CD4-positive, alpha-beta memory T cell (primary cell): Measurements from ENCODE around the gene TMEM158. TPM values are rescaled to one million over a fixed set of nuclear protein-coding genes. Genes with fewer than 3 reads are reported as not detected.

Experiments used
- CTCF ChIA-PET: fragments of 350-600 bp; sonication (Branson Sonifier 250); formaldehyde crosslinking; loops from one replicate; lab custom pipeline; 2021; ENCODE audit warnings: inconsistent platforms; ENCODE audit not compliant: partially characterized antibody; lab: Charles Lee
- POLR2A ChIA-PET: fragments of 350-600 bp; sonication (Branson Sonifier 250); formaldehyde crosslinking; loops from one replicate; lab custom pipeline; 2021; ENCODE audit not compliant: partially characterized antibody; lab: Charles Lee
- DNase-seq, 5 donors: peaks; one replicate each; pipeline versions ENCODE4 v3.0.0 to v3.0.0-alpha.2; 2020 to 2022; ENCODE audit warnings: mixed read lengths in 1 of 5
- H3K27ac ChIP-seq: one replicate; pipeline ENCODE4 v1.7.0; 2013; ENCODE audit warnings: low read depth, low read length
- H3K27me3 ChIP-seq: 2 replicates; pipeline ENCODE4 v1.7.0; 2013; ENCODE audit warnings: mild to moderate bottlenecking, low read length, moderate library complexity; ENCODE audit not compliant: insufficient read depth
- H3K36me3 ChIP-seq: 2 replicates; pipeline ENCODE4 v1.7.0; 2013; ENCODE audit warnings: mild to moderate bottlenecking, low read length, moderate library complexity; ENCODE audit not compliant: insufficient read depth
- H3K4me1 ChIP-seq: 2 replicates; pipeline ENCODE4 v1.7.0; 2013; ENCODE audit warnings: mild to moderate bottlenecking, low read length, moderate library complexity; ENCODE audit not compliant: insufficient read depth
- H3K4me3 ChIP-seq, 2 donors: one replicate each; pipeline ENCODE4 v1.7.0; 2013; ENCODE audit warnings: low read length in 2 of 2, mild to moderate bottlenecking in 1 of 2
- H3K9me3 ChIP-seq, 2 donors: one replicate each; pipeline ENCODE4 v1.7.0; 2013; ENCODE audit warnings: low read length in 2 of 2, control low read depth in 1 of 2; ENCODE audit not compliant: control insufficient read depth in 1 of 2
- H3K27ac Mint-ChIP-seq, 7 donors: one replicate each; pipeline ENCODE4 v1.8.0; 2020 to 2021; ENCODE audit warnings: mixed read lengths in 7 of 7, mild to moderate bottlenecking in 6 of 7, inconsistent platforms in 3 of 7, moderate library complexity in 3 of 7
- H3K27me3 Mint-ChIP-seq, 2 donors: one replicate each; pipeline ENCODE4 v1.8.0; 2020 to 2021; ENCODE audit warnings: mixed read lengths in 2 of 2
- H3K36me3 Mint-ChIP-seq, 2 donors: one replicate each; pipeline ENCODE4 v1.8.0; 2020 to 2021; ENCODE audit warnings: mixed read lengths in 2 of 2, inconsistent platforms in 1 of 2, mild to moderate bottlenecking in 1 of 2
- H3K4me1 Mint-ChIP-seq, 4 donors: one replicate each; pipeline ENCODE4 v1.8.0; 2020 to 2021; ENCODE audit warnings: mixed read lengths in 4 of 4, mild to moderate bottlenecking in 1 of 4
- H3K4me3 Mint-ChIP-seq, 8 donors: one replicate each; pipeline ENCODE4 v1.8.0; 2020 to 2021; ENCODE audit warnings: mixed read lengths in 8 of 8, mild to moderate bottlenecking in 7 of 8, moderate library complexity in 6 of 8, inconsistent platforms in 3 of 8
- H3K9me3 Mint-ChIP-seq, 8 donors: one replicate each; pipeline ENCODE4 v1.8.0; 2020 to 2021; ENCODE audit warnings: mixed read lengths in 8 of 8, mild to moderate bottlenecking in 5 of 8, inconsistent platforms in 3 of 8, moderate library complexity in 1 of 8
- intact Hi-C: fragments of 100-400 bp; cut with micrococcal nuclease; formaldehyde crosslinking; loops from one replicate; pipeline ENCODE4 v1.15.1; 2023
- polyA plus RNA-seq, 2 donors: library from polyadenylated mRNA; unstranded; fragments of 300-500 nt; fragmentation: Illumina TruSeq; gene quantifications; one replicate each; pipeline ENCODE4 v1.2.3, GENCODE V29; 2021
- total RNA-seq, 2 experiments: library from RNA; stranded (reverse); gene quantifications; one replicate each; pipeline ENCODE4 v1.2.3, GENCODE V29; 2021

TMEM158 gene
- total and polyA plus RNA-seq, 4 experiments from 2014 or later: not detected

- no peaks in the 10 kb centered on the region for H3K27me3 ChIP-seq
- POLR2A ChIA-PET: no interaction called here
- no peak for DNase-seq
- intact Hi-C loops: no loop called here
- Mint-ChIP-seq H3K27ac (no peak overlapping the region), H3K9me3 (no peaks in the 10 kb centered on the region), H3K4me1 (peaks cover 6 to 22% (median 16%) of the 10 kb centered on the region in 4 donors), H3K27me3 (peaks cover 0 to 1% of the 10 kb centered on the region in 2 donors), H3K36me3 (no peaks in the 10 kb centered on the region), H3K4me3 (no peak overlapping the region)
- H3K36me3 ChIP-seq: no peaks in the 10 kb centered on the region
- peaks cover 16% of the 10 kb centered on the region for H3K4me1 ChIP-seq
- no peaks in the 10 kb centered on the region for H3K9me3 ChIP-seq
- CTCF ChIA-PET: interaction anchor here (11.5 kb wide), 1 partner anchor 164 kb away, joined by 688 read pairs; no protein-coding TSS in a partner anchor
- no peak overlapping the region for H3K4me3 ChIP-seq
- no peak overlapping the region for H3K27ac ChIP-seq
These were observed 21.0 kb downstream of the TMEM158 start for GRCh38 chr3:45205126-45205525.

- intact Hi-C loops: no loop called here
- Histone ChIP-seq H3K4me1 (peaks cover 11% of the 10 kb centered on the region), H3K36me3 (no peaks in the 10 kb centered on the region), H3K4me3 (no peak overlapping the region), H3K27ac (no peak overlapping the region), H3K27me3 (no peaks in the 10 kb centered on the region), H3K9me3 (no peaks in the 10 kb centered on the region)
- no peak for DNase-seq
- Mint-ChIP-seq H3K27ac (no peak overlapping the region), H3K27me3 (peaks cover 1 to 5% of the 10 kb centered on the region in 2 donors), H3K4me3 (no peak overlapping the region), H3K4me1 (peaks cover 6 to 20% (median 14%) of the 10 kb centered on the region in 4 donors), H3K9me3 (no peaks in the 10 kb centered on the region), H3K36me3 (no peaks in the 10 kb centered on the region)
- POLR2A ChIA-PET: no interaction called here
- CTCF ChIA-PET: interaction anchor here (11.5 kb wide), 1 partner anchor 163 kb away, joined by 688 read pairs; no protein-coding TSS in a partner anchor
These were observed 22.0 kb downstream of the TMEM158 start for GRCh38 chr3:45204136-45204535.

GRCh38 chr3:45199837-45200648 lies 26.0 kb downstream of the TMEM158 start:
- Mint-ChIP-seq H3K4me3 (no peak overlapping the region), H3K9me3 (no peaks in the 10 kb centered on the region), H3K27ac (no peak overlapping the region), H3K36me3 (no peaks in the 10 kb centered on the region), H3K27me3 (peaks cover 5 to 15% of the 10 kb centered on the region in 2 donors), H3K4me1 (peaks cover 0 to under 1% (median 0%) of the 10 kb centered on the region in 4 donors)
- no peak for DNase-seq
- H3K4me3 ChIP-seq: no peak overlapping the region
- H3K36me3 ChIP-seq: no peaks in the 10 kb centered on the region
- H3K9me3 ChIP-seq: no peaks in the 10 kb centered on the region
- H3K4me1 ChIP-seq: no peaks in the 10 kb centered on the region
- POLR2A ChIA-PET: interaction anchor here (1.1 kb wide), 1 partner anchor 9 kb away, joined by 3 read pairs; no protein-coding TSS in a partner anchor
- CTCF ChIA-PET: interaction anchor here (0.6 to 2.0 kb wide), 3 partner anchors 10 to 163 kb away, joined by 3 to 5 read pairs (median 4); no protein-coding TSS in a partner anchor
- no peaks in the 10 kb centered on the region for H3K27me3 ChIP-seq
- H3K27ac ChIP-seq: no peak overlapping the region
- intact Hi-C loops: no loop called here

GRCh38 chr3:45198264-45199260 lies 27.5 kb downstream of the TMEM158 start:
- CTCF ChIA-PET: interaction anchor here (0.6 to 2.0 kb wide), 3 partner anchors 8 to 162 kb away, joined by 3 to 5 read pairs (median 4); no protein-coding TSS in a partner anchor
- intact Hi-C loops: no loop called here

GRCh38 chr3:45194791-45195190 lies 31.3 kb downstream of the TMEM158 start:
- Mint-ChIP-seq H3K4me1 (no peaks in the 10 kb centered on the region), H3K4me3 (no peak overlapping the region), H3K36me3 (no peaks in the 10 kb centered on the region), H3K27ac (no peak overlapping the region), H3K27me3 (peaks cover 10 to 12% of the 10 kb centered on the region in 2 donors), H3K9me3 (no peaks in the 10 kb centered on the region)
- Histone ChIP-seq H3K27ac (no peak overlapping the region), H3K36me3 (no peaks in the 10 kb centered on the region), H3K4me1 (no peaks in the 10 kb centered on the region), H3K4me3 (no peak overlapping the region), H3K27me3 (no peaks in the 10 kb centered on the region), H3K9me3 (no peaks in the 10 kb centered on the region)
- POLR2A ChIA-PET: no interaction called here
- CTCF ChIA-PET: interaction anchor here (4.5 to 5.4 kb wide), 2 partner anchors 16 to 153 kb away, joined by 14 to 35 read pairs; no protein-coding TSS in a partner anchor
- intact Hi-C loops: no loop called here
- no peak for DNase-seq

More at GRCh38 chr3:45198264-45199260, 27.5 kb downstream of the TMEM158 start:
- H3K27ac Mint-ChIP-seq: peak overlapping the region in 1 of 7 donors; percentile 13
- POLR2A ChIA-PET: interaction anchor here (1.1 kb wide), 1 partner anchor 10 kb away, joined by 3 read pairs; no protein-coding TSS in a partner anchor
- no peaks in the 10 kb centered on the region for H3K9me3 ChIP-seq
- no peaks in the 10 kb centered on the region for H3K9me3 Mint-ChIP-seq
- no peak overlapping the region for H3K4me3 ChIP-seq
- no peak overlapping the region for H3K27ac ChIP-seq
- no peaks in the 10 kb centered on the region for H3K36me3 ChIP-seq
- no peaks in the 10 kb centered on the region for H3K36me3 Mint-ChIP-seq
- peaks cover 8 to 15% of the 10 kb centered on the region in 2 donors for H3K27me3 Mint-ChIP-seq
- H3K4me1 ChIP-seq: no peaks in the 10 kb centered on the region
- H3K27me3 ChIP-seq: no peaks in the 10 kb centered on the region
- no peak for DNase-seq
- no peaks in the 10 kb centered on the region for H3K4me1 Mint-ChIP-seq
- no peak overlapping the region for H3K4me3 Mint-ChIP-seq

- H3K27ac Mint-ChIP-seq: no peak overlapping the region
- no peak overlapping the region for H3K27ac ChIP-seq
These were observed 34.1 kb downstream of the TMEM158 start for GRCh38 chr3:45191924-45192417.

More at GRCh38 chr3:45191924-45192417, 34.1 kb downstream of the TMEM158 start:
- H3K27me3 Mint-ChIP-seq: peaks cover 6 to 7% of the 10 kb centered on the region in 2 donors
- intact Hi-C loops: no loop called here
- POLR2A ChIA-PET: no interaction called here
- H3K36me3 Mint-ChIP-seq: no peaks in the 10 kb centered on the region
- H3K4me3 Mint-ChIP-seq: no peak overlapping the region
- H3K9me3 ChIP-seq: no peaks in the 10 kb centered on the region
- no peaks in the 10 kb centered on the region for H3K9me3 Mint-ChIP-seq
- no peaks in the 10 kb centered on the region for H3K4me1 Mint-ChIP-seq
- CTCF ChIA-PET: interaction anchor here (1.0 to 5.4 kb wide), 3 partner anchors 19 to 154 kb away, joined by 3 to 35 read pairs (median 3); no protein-coding TSS in a partner anchor
- no peaks in the 10 kb centered on the region for H3K27me3 ChIP-seq
- H3K4me3 ChIP-seq: no peak overlapping the region
- no peaks in the 10 kb centered on the region for H3K4me1 ChIP-seq
- H3K36me3 ChIP-seq: no peaks in the 10 kb centered on the region
- no peak for DNase-seq
